HG02642 (cell line): Measurements from ENCODE around the gene ABCA2.
"Not testable (repeated sequence)": the region's sequence is repeated elsewhere in the genome, so short reads cannot be mapped to it uniquely, and the experiment has no call there.

Experiments
- ATAC-seq: cut with Tn5 transposase; IDR thresholded peaks from one replicate; pipeline ENCODE4 v1.9.1; 2021; ENCODE audit warnings: mild to moderate bottlenecking; ENCODE audit not compliant: unreplicated experiment, poor library complexity

Gene ABCA2

GRCh38 chr9:137064880-137065164, 36.8 kb upstream of the ABCA2 start:
- ATAC-seq: no peak

GRCh38 chr9:137064027-137064879, 36.2 kb upstream of the ABCA2 start:
- ATAC-seq: no peak

- no peak for ATAC-seq
Observed at GRCh38 chr9:137063311-137064026, 35.4 kb upstream of the ABCA2 start.

GRCh38 chr9:137062798-137063197, 34.8 kb upstream of the ABCA2 start:
- ATAC-seq: not testable (repeated sequence)

GRCh38 chr9:137062384-137062783, 34.3 kb upstream of the ABCA2 start:
- ATAC-seq: no peak

- ATAC-seq: no peak
Observed at GRCh38 chr9:137058521-137059234, 30.6 kb upstream of the ABCA2 start.

GRCh38 chr9:137057545-137057944, 29.5 kb upstream of the ABCA2 start:
- ATAC-seq: no peak

GRCh38 chr9:137056739-137057415, 28.8 kb upstream of the ABCA2 start:
- ATAC-seq: no peak

- no peak for ATAC-seq
Observed at GRCh38 chr9:137055385-137056364, 27.6 kb upstream of the ABCA2 start.

- ATAC-seq: no peak
Observed at GRCh38 chr9:137054932-137055384, 26.9 kb upstream of the ABCA2 start.

- ATAC-seq: no peak
Observed at GRCh38 chr9:137053944-137054931, 26.2 kb upstream of the ABCA2 start, which contains the start of gene ENTPD2. TSS of gene ENTPD2 (minus strand) at chr9:137054061. CDS start at chr9:137053997, 64 bp downstream.

GRCh38 chr9:137052998-137053943, 25.2 kb upstream of the ABCA2 start:
- no peak for ATAC-seq

GRCh38 chr9:137052293-137052692, 24.3 kb upstream of the ABCA2 start:
- ATAC-seq: no peak

GRCh38 chr9:137051145-137051724, 23.2 kb upstream of the ABCA2 start:
- ATAC-seq: no peak

GRCh38 chr9:137050570-137050969, 22.5 kb upstream of the ABCA2 start:
- no peak for ATAC-seq

GRCh38 chr9:137049544-137050449, 21.8 kb upstream of the ABCA2 start:
- no peak for ATAC-seq
